IPS-18c (cell line): ENCODE results near the gene SCUBE1.

Source experiments
- H3K4me3 ChIP-seq: 2 replicates; pipeline ENCODE4 v1.7.0; 2013; ENCODE audit warnings: low read depth, mild to moderate bottlenecking, low read length, moderate library complexity; ENCODE audit not compliant: insufficient read depth
- H3K9me3 ChIP-seq: one replicate; pipeline ENCODE4 v1.6.1; 2013; ENCODE audit warnings: mild to moderate bottlenecking, low read length, moderate library complexity; ENCODE audit not compliant: control insufficient read depth, insufficient read depth

SCUBE1 gene

DNA sequence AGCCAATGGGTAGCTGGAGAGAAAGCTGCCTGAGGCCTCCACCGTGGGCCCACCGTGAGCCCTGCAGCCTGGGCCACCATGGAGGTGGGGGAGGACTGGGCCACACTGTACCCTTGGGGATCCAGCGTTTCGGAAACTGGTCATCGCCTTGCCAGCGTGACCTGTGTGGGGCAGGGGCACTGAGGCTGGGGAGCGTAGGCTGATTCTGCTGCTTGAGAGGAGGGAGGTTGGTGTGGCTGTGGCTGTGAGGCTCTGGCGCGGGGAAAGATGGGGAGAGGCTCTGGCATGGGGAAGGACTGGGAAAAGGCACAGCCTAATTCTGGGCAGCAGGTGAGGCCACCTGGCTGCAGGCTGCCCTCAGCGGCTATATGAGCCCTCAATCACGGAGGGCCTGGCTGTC lies 143.6 kb downstream of the SCUBE1 start:
- no peaks in the 10 kb centered on the region for H3K9me3 ChIP-seq
- no peak overlapping the region for H3K4me3 ChIP-seq

DNA sequence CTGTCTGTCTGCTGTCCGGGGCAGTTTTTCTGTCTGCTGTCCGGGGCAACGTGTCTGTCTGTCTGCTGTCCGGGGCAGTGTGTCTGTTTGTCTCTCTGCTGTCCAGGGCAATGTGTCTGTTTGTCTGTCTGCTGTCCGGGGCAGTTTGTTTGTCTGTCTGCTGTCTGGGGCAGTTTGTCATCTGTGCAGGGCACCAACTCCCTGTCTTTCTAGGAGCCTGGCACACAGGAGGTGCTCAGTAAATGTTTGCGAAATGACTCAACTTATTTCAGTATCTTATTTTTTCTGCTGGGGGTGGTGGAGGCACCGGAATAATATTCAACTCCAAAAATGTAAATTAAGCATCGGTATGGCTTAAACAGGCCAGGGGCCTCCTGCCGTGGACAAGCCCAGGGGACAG lies 144.2 kb downstream of the SCUBE1 start:
- H3K9me3 ChIP-seq, result no peaks in the 10 kb centered on the region
- H3K4me3 ChIP-seq, result no peak overlapping the region

DNA sequence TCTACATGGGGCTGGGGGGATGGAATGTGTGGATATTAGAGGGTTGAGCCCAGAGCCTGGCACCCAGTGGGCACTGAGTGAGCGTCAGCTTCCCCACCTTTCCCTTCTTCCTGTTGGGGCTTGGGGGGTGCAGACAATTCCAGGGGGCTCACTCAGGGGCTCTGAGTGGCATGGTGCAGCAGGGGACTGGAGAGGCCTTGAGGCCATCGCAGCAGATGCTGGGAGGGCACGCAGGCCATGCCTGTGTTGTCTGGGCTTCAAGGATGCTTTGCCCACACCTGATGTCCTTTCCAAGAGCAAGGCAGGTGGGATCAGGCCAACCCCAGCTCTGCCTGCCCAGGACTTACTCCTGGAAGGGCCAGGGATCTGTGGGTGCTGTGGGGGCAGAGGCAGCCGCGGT lies 145.0 kb downstream of the SCUBE1 start:
- H3K4me3 ChIP-seq, result no peak overlapping the region
- H3K9me3 ChIP-seq, result no peaks in the 10 kb centered on the region

DNA sequence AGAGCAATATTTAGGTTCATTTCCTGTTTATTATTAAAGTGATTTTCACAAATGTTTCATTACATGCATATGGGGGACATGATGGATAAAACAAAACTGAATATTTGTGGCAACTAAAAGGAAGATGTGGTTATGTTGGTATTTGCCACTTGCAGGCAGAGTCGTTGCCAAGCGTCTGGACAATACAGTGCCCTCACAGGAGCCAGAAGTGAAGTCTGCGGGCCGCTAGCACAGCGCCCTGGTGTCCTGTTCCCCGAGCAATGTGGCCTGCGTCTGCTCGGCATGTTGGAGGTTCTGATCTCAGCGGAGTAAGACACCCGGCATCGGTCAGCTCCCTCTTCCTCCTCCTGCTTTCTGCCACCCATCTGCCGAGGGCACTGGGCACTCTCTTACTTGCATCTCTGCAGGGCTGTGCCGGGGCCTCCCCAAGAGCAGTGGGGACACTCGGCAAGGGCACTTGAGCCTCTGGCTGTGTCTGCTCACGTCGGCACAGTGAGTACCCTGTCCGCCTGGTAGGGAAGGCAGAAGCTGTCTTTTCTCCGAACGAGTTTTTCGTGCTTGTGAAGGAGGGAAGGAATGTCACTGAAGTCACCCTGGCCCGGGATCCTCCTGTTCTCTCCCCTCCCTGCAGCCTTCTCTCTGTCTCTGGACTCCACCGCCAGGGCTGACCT lies 145.8 kb downstream of the SCUBE1 start:
- H3K4me3 ChIP-seq, result no peak overlapping the region

DNA sequence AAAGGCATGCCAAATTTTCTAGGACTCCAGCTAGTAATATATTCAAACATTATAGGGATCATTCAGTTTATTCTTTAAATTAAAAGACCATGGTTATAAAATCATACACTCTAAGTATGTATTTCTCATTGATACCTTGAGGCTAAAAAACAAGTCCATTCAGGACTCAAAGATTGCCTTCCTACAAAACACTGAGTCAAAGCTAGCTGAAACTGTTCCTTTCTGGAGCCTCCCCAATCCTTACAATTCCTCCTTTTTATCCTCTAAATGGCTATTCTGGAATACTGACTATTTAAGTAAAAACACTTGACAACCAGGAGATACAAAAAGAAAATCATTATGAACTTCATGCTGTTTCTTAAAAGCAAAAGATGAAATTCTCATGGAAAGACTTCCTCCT lies 151.3 kb downstream of the SCUBE1 start:
- Histone ChIP-seq H3K9me3 (no peaks in the 10 kb centered on the region), H3K4me3 (no peak overlapping the region)

More for the DNA sequence above, 145.8 kb downstream of the SCUBE1 start:
- no peaks in the 10 kb centered on the region for H3K9me3 ChIP-seq

DNA sequence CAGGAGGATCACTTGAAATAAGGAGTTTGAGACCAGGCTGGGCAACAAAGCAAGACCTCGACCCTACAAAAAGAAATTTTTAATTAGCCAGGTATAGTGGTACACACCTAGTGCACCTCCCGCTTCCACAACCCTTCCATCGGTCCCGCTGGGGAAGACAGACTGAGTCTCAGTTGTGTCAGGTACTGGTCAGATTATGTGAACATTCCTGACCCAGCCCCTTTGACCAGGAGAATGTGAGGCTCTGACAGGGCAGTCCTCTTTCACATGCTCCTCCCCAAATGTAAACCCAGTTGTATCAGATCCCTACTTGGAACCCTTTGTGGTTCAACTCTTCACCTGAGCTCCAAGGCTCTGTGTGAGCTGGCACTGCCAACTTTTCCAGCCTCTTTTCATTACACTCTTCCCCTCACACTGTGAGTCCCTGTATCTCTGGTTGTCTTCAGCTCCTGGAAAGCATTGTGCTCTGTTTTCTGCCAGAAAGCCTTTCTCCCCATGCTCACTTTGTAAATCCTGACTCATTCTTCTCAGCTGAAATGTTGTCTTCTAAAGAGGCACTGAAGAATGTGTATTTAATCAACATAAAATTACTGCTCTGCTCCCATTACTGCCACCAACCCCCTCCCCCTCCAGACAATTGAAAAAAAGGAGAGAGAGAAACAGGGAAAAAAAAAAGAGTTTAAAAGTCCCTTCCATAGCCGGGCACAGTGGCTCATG lies 154.2 kb downstream of the SCUBE1 start:
- no peaks in the 10 kb centered on the region for H3K9me3 ChIP-seq
- no peak overlapping the region for H3K4me3 ChIP-seq

DNA sequence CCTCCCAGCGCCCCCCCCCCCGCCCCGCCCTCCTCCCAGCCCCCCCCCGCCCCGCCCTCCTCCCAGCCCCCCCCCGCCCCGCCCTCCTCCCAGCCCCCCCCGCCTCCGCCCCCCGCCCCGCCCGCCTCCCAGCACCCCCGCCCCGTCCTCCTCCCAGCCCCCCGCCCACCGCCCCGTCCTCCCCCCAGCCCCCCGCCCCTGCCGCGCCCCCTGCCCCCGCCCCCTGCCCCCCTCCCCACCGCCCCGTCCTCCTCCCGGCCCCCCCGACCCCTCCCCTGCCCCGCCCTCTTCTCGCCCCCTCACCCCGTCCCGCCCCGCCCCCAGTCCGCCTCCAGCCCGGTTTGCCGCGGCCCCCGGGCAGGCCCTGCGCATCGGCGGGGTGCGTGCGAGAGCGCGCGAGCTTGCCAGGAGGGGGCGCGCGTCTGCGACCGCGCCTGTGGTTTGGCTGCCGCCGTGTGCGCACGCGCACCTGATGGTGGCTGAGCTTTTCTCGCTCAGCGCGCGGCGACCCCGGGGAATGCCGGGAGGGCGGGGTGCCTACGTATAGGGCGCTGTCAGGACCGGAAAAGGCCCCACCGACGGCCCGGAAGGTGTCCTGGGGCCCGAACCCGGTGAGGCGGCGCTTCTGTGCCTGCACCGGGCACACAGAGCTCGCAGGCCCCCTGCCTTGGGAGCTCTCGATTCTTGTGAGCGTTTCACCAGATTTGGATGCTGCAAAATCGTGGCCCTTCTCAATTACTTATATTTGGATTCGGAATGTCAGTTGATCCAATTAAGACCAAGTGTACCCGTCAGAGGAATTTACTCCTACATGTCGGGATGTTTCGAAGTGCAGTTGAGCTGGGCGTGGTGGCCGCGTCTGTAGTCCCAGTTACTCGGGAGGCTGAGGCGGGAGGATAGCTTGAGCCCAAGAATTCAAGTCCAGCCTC lies 155.7 kb downstream of the SCUBE1 start:
- Histone ChIP-seq H3K4me3 (peak overlapping the region; percentile 64), H3K9me3 (no peaks in the 10 kb centered on the region)

DNA sequence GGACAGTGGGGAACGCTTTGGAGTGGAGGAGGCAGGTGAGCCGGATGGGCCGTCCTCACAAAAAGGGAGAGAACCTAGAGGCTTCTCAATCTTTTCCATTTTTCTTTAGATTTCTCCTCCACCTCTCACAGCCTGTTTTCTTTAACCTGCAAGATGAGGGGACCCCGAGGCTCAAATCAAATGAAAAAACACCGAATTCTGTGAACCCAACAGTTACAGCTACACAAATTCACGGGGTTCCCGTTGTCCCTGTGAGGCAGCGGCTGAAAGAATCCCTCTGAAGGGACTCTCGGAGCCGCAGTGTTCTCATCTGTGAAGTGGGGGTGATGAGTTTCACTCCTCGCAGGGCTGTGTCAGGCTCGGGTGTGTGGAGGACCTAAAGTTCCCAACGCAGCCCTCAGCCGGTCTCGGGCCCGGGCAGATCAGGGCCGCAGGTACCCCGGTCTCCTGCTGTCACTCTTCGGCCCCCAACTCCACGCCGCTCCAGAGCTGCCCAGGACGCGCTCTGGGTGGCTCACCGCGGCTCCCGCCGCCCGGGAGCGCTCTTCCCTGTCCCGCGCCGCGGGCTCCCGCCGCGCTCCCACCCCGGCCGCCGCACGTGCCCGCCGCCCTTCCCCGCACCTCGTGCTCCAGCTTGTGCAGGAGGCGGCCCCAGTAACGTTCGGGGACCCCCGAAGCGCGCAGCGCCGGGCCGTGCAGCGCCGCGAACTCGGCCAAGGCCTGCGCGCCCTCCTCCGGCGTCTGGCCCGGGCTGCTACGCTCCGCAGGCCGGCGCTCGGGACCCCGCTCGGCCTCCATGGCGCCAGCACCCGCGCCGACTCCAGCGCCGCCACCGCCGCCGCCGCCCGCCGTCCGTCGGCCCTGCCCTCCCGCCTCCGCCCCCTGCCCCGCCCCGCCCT lies 156.7 kb downstream of the SCUBE1 start, which contains the start of gene TTLL12:
TTLL12 (minus strand) TSS at position 863 of the 899 bp plus-strand sequence; CDS start at position 798, 65 bp downstream.
- H3K9me3 ChIP-seq, result no peaks in the 10 kb centered on the region
- peak within 1 kb of the TSS; percentile 84 for H3K4me3 ChIP-seq

DNA sequence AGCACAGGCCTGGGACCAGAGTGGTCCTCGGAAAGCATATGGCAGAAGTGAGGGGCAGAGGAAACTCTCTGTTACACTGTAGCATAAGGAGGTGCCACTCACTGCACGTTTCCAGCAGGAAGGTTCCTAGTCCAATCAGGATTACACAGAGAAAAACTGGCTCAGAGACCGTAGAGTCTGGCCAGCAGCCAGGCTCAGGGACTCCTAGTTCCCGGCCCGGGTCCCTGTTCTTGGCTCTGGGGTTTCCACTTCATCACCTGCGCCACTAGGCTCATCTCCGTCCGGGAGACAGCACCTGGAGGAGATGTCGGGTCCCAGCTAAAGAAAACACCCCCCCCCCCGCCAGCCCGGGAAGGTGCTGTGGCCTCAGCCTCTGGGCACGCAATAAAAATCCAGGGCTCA lies 157.3 kb downstream of the SCUBE1 start:
- Histone ChIP-seq H3K9me3 (no peaks in the 10 kb centered on the region), H3K4me3 (peak overlapping the region; percentile 84)

DNA sequence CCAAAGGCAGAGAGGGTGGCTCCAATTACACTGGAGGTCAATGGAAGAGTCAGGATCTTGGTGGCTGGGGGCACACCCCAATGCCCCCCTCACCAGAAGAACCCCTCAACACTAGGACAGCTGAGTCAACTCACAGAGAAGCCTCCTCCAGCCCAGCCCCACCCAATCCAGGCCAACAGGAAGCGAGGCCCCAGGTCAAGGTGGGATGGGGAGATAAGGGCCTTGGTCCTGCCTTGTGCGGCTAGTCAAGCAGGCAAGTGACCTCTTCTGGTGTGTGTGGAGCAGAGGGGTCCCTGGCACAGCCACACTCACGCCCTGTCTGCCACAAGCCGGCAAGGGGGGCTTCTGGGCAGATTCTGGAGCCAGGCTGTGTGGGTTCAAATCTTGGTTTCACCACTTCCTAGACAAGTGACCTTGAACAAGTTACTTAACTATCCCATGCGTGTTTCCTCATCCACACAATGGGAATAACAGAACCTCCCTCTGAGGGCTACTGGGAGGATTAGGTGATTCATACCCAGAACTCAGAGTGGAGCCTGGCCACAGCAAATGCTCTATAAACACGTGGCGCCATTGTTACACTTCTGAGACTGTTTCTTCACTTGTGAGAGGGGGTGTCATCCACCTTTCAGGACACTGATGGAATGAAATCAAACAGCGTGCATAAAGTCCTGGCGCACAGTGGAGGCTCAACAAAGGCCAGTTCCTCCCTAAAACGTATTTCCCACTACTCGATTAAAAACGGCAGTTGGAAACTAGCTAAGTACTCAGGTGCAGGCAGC lies 159.5 kb downstream of the SCUBE1 start:
- Histone ChIP-seq H3K4me3 (no peak overlapping the region), H3K9me3 (peaks cover 2% of the 10 kb centered on the region)

DNA sequence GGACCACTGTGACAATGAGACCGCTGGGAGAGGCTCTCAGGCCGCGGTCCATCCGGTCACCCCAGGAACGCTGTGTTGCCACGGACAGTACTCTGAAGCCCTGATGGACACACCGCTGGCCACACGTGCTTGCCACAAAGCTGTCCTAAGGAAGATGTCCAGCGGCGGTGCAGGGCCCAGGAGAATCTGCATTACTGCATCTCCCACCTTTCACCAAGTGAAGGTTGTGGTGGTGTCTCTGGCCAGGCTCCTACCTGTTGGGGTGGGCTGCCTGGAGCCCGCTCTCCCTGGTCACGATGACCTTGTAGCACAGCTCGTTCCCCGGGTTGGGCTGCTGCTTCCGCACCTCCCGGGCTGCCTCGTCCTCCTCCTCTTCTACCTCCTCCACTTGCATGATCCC lies 160.4 kb downstream of the SCUBE1 start:
- H3K9me3 ChIP-seq, result peaks cover 2% of the 10 kb centered on the region
- no peak overlapping the region for H3K4me3 ChIP-seq

DNA sequence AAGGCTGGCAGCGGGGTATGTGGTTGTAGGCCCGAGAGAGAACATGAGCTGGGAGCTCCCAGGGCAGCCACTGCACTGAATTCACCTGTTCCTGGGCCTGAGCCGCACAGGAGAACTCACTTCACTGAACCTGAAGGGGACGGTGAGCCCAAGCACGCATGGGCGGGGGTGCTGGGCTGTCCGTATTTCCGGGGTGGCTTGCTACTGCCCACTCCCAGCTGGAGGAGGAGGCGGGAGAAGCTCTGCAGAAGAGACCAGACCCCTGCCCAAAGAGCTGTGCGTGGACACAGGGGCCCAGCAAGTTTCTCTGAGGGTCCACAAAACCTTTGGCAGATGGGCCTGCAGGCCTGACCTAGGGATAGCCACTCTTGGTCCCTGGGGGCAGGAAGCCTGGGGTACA lies 161.1 kb downstream of the SCUBE1 start:
- H3K4me3 ChIP-seq, result no peak overlapping the region
- H3K9me3 ChIP-seq, result peaks cover 2% of the 10 kb centered on the region

DNA sequence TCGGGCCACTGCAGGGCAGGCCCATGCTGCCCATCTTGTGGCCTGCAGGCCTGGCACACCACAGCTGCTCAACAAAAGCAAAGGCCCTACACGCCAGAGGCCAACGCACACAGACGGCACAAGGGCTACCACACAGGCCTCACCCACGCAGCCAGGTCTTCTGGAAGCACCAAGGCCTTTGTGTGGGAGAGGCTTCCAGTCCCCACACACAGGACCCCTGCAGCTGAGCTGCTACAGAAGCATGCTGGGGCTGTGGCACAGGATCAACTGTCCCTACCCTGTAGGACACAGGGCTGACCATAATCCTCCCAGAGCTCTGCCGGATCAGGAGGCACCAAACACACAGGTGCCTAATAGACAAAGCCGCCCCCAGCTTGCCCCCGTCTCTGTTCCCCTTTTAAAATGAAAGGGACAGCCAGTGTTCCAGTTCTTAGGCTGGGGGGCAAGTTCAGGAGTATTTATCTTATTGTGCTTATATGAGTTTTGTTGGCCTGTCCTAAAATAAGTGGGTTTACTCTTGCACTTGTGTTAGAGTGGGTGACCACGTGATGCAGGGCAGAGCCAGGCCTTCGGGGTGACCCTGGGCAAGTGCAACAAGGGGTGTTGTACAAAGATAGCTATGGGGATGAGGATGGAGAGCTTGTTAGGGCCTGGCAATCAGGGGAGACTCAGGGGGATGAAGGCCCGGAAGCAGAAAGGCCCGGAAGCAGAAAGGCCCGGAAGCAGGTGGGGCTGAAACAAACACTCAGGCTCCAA lies 161.7 kb downstream of the SCUBE1 start:
- Histone ChIP-seq H3K4me3 (no peak overlapping the region), H3K9me3 (peaks cover 2% of the 10 kb centered on the region)

DNA sequence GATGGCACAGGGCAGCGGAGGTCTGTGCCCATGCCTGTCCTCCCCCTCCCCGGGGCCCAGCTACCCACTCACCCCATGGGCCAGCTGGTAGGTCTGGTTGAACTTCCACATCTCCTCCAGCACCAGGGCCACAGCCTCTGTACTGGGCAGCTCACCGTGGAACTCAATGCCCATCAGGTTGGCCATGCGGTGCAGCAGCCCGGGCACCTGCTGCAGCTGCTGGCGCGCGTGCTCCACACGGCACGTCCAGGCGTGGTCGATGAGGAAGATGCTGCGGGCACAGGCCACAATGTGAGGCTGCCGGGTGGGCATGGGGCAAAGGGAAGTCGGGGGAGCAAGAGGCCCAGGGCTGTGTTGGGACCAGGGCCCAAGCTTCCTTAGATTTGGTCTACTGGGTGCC lies 162.5 kb downstream of the SCUBE1 start:
- Histone ChIP-seq H3K9me3 (peaks cover 2% of the 10 kb centered on the region), H3K4me3 (no peak overlapping the region)

DNA sequence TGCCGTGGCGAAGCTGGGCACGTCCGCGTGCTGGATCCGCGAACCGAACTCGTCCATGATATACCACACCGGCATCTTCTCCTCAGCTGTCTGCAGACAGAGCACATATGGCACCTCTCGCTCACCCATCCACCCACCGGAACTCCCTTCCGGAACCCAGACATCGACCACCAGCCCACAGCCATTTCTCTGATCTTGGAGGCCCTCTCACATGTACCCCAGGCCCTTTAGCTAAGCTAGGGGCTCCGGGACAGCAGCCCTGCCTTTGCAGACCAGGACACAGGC lies 163.3 kb downstream of the SCUBE1 start:
- Histone ChIP-seq H3K9me3 (peaks cover 2% of the 10 kb centered on the region), H3K4me3 (no peak overlapping the region)
